HepG2 (cell line): Measurements from ENCODE around the gene KRT17. TPM values are rescaled to one million over a fixed set of nuclear protein-coding genes. Genes with fewer than 3 reads are reported as not detected.

ENCODE experiments used
- ATAC-seq: fragments of 200-7000 bp; cut with Tn5 transposase; 3 replicates; pipeline ENCODE4 v1.9.1; 2020; ENCODE audit warnings: mild to moderate bottlenecking, moderate library complexity
- BruUV-seq: library from RNA; stranded (reverse); fragments of 400-500 nt; replicated peaks from 2 replicates; lab custom pipeline; 2021; lab: Mats Ljungman, UMichigan
- CTCF ChIA-PET: fragments of 300-600 bp; formaldehyde crosslinking; extraction: SDS; loops from one replicate; lab custom pipeline; 2021; ENCODE audit warnings: low total read pairs, inconsistent platforms, low intra/inter-chr PET ratio; lab: Yijun Ruan, JAX
- POLR2A ChIA-PET: fragments of 350-600 bp; sonication (Branson Sonifier 250); formaldehyde crosslinking; loops from one replicate; lab custom pipeline; 2020; ENCODE audit warnings: antibody characterized with exemption, inconsistent platforms; lab: Yijun Ruan, JAX
- DNase-seq: peaks from one replicate; pipeline ENCODE4 v3.0.0-alpha.2; 2015; ENCODE audit warnings: low spot score
- FAIRE-seq: peaks from 3 replicates; lab custom pipeline; 2011; peaks lifted over from hg19 to GRCh38; lab: Jason Lieb, UNC
- H2AFZ ChIP-seq: one replicate; pipeline ENCODE4 v1.6.1; 2011; ENCODE audit warnings: low read length, inconsistent platforms
- H3K27ac ChIP-seq: fragments of 300-600 bp; 3 replicates; pipeline ENCODE4 v1.8.0; 2011; ENCODE audit warnings: mixed run types, mild to moderate bottlenecking, mixed read lengths, low read length, inconsistent platforms; ENCODE audit not compliant: insufficient read depth; ENCODE audit errors: extremely low read length
- H3K27me3 ChIP-seq, 2 experiments: fragments of 200-600 bp in 1 of 2; 2 replicates in 1 of 2; 3 replicates in 1 of 2; pipeline versions ENCODE4 v1.6.0 to v1.8.0; 2011; ENCODE audit warnings: low read length in 2 of 2, mild to moderate bottlenecking in 2 of 2, moderate library complexity in 2 of 2, inconsistent platforms in 1 of 2; ENCODE audit not compliant: insufficient read depth in 2 of 2, control insufficient read depth in 1 of 2
- H3K36me3 ChIP-seq, 2 experiments: fragments of 200-600 bp in 1 of 2; replicated peaks in 1 of 2; 2 replicates in 1 of 2; 3 replicates in 1 of 2; pipeline versions ENCODE4 v1.5.1 to v1.8.0; 2011; ENCODE audit warnings: low read length in 2 of 2, inconsistent platforms in 1 of 2; ENCODE audit not compliant: insufficient read depth in 2 of 2, control insufficient read depth in 1 of 2
- H3K4me1 ChIP-seq: 2 replicates; pipeline ENCODE4 v1.5.1; 2012; ENCODE audit warnings: low read length, inconsistent platforms; ENCODE audit not compliant: insufficient read depth
- H3K4me2 ChIP-seq: 2 replicates; pipeline ENCODE4 v1.6.0; 2011; ENCODE audit warnings: low read depth, low read length, inconsistent platforms
- H3K4me3 ChIP-seq, 3 experiments: fragments of 200-600 bp in 1 of 3; sonication (generic), shearing (Covaris generic) in 1 of 3; replicated peaks in 1 of 3; 2 replicates each; pipeline ENCODE4 v1.5.1; 2011 to 2016; ENCODE audit warnings: low read length in 3 of 3, inconsistent platforms in 2 of 3, low read depth in 2 of 3, mild to moderate bottlenecking in 2 of 3, control low read depth in 1 of 3, mixed read lengths in 1 of 3; ENCODE audit not compliant: insufficient read depth in 1 of 3
- H3K79me2 ChIP-seq: one replicate; pipeline ENCODE4 v1.6.1; 2011; ENCODE audit warnings: low read length, inconsistent platforms; ENCODE audit not compliant: insufficient read depth
- H3K9ac ChIP-seq: 2 replicates; pipeline ENCODE4 v1.6.0; 2011; ENCODE audit warnings: mild to moderate bottlenecking, low read depth, low read length, inconsistent platforms; ENCODE audit not compliant: insufficient read depth
- H3K9me3 ChIP-seq: 2 replicates; pipeline ENCODE4 v1.5.1; 2012; ENCODE audit warnings: mild to moderate bottlenecking, low read length
- H4K20me1 ChIP-seq: 2 replicates; pipeline ENCODE4 v1.6.0; 2011; ENCODE audit warnings: inconsistent platforms, mild to moderate bottlenecking, low read length, moderate library complexity; ENCODE audit not compliant: insufficient read depth
- MBD4 ChIP-seq: IDR thresholded peaks from 2 replicates; pipeline ENCODE4 v1.6.1; 2012; ENCODE audit warnings: low read length, inconsistent platforms, borderline replicate concordance
- WGBS: methylation state at CpG from one replicate; pipeline ENCODE4 v1.1.6; 2017; ENCODE audit warnings: low lambda C conversion rate; 5-methylcytosine and 5-hydroxymethylcytosine counted together
- in situ Hi-C: cut with HindIII; loops from 2 replicates; pipeline ENCODE4 v1.10.0; 2017; ENCODE audit warnings: low pct_unique_long_range_greater_than_20kb; ENCODE audit not compliant: extremely low pct_ligation_motif_present
- intact Hi-C: fragments of 100-400 bp; cut with micrococcal nuclease; formaldehyde crosslinking; loops from one replicate; pipeline ENCODE4 v1.10.0; 2022; ENCODE audit not compliant: unreplicated experiment
- polyA plus RNA-seq, 8 experiments: library from polyadenylated mRNA; depleted of rRNA in 3 of 8; stranded (reverse) in 7 of 8; unstranded in 1 of 8; fragments of >200 nt; fragmentation: Illumina TruSeq in 4 of 8; extraction: Trizol in 4 of 8; gene quantifications; 2 replicates each; pipeline versions ENCODE4 v1.2.1 to v1.2.3, GENCODE V29; 2011 to 2016; ENCODE audit warnings: low read depth in 4 of 8, missing spikeins in 1 of 8, mixed read lengths in 1 of 8; ENCODE audit not compliant: insufficient read depth in 1 of 8
- total RNA-seq, 5 experiments: library from RNA; depleted of rRNA; stranded (reverse); fragments of >200 nt; fragmentation: Illumina TruSeq; extraction: Trizol; gene quantifications; 2 replicates each; pipeline ENCODE4 v1.2.3, GENCODE V29; 2016; ENCODE audit warnings: low read depth in 1 of 5
- TF ChIP-seq, protein P1 (sequence below): sonication (generic); formaldehyde crosslinking; IDR thresholded peaks from 2 replicates; pipeline ENCODE4 v1.5.0; 2020; ENCODE audit warnings: missing genetic modification reagents
- TF ChIP-seq, protein P2 (sequence below): sonication (generic); formaldehyde crosslinking; IDR thresholded peaks from 2 replicates; pipeline ENCODE4 v1.4.0; 2020; ENCODE audit warnings: missing genetic modification reagents, borderline replicate concordance

The KRT17 gene
- total and polyA plus RNA-seq, 2 of the 13 experiments (the other 11 are each of a cell fraction or from before 2014, with no cell fraction given), result 0.38 to 0.82 TPM

DNA sequence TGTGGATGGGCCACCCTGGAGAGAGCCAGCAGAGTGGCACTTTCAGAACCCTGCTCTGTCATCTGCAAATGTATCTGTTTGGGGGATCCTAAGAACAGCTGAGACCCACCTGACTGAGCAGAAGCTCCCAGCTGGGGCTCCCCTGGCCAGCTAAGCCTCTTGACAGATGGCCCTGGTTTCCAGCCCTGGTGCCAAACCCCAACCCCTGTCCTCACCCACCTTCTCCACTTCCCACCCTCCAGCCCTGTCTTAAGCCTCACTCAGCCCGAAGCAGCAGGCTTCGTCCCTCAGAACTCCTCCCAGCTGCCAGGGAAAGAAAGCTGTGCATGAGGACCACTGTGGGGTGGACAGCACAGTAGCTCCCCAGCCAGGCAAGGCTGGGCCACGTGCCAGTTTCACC is 49.0 kb downstream of the KRT17 start:
- Histone ChIP-seq H3K36me3 (no peaks in the 10 kb centered on the region), H3K4me1 (0 out of 2 replicates have a peak, but pooled peaks cover 7% of the 10 kb centered on the region), H3K4me2 (no peak overlapping the region), H3K9ac (no peak overlapping the region), H3K27ac (no peak overlapping the region), H2AFZ (no peak overlapping the region), H3K9me3 (no peaks in the 10 kb centered on the region), H3K79me2 (no peaks in the 10 kb centered on the region)
- WGBS, result 31% methylated on average over 3 of the region's 3 CpGs
- POLR2A ChIA-PET, result no interaction called here
- in situ Hi-C loops, result no loop called here
- intact Hi-C loops, result loop anchor here (10.0 kb wide), 1 partner anchor 69 kb away; no protein-coding TSS in a partner anchor
- FAIRE-seq, result no peak
- TF ChIP-seq, protein P1, sequence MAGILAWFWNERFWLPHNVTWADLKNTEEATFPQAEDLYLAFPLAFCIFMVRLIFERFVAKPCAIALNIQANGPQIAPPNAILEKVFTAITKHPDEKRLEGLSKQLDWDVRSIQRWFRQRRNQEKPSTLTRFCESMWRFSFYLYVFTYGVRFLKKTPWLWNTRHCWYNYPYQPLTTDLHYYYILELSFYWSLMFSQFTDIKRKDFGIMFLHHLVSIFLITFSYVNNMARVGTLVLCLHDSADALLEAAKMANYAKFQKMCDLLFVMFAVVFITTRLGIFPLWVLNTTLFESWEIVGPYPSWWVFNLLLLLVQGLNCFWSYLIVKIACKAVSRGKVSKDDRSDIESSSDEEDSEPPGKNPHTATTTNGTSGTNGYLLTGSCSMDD (CRISPR knock-in tag), result no peak
- TF ChIP-seq, protein P2, sequence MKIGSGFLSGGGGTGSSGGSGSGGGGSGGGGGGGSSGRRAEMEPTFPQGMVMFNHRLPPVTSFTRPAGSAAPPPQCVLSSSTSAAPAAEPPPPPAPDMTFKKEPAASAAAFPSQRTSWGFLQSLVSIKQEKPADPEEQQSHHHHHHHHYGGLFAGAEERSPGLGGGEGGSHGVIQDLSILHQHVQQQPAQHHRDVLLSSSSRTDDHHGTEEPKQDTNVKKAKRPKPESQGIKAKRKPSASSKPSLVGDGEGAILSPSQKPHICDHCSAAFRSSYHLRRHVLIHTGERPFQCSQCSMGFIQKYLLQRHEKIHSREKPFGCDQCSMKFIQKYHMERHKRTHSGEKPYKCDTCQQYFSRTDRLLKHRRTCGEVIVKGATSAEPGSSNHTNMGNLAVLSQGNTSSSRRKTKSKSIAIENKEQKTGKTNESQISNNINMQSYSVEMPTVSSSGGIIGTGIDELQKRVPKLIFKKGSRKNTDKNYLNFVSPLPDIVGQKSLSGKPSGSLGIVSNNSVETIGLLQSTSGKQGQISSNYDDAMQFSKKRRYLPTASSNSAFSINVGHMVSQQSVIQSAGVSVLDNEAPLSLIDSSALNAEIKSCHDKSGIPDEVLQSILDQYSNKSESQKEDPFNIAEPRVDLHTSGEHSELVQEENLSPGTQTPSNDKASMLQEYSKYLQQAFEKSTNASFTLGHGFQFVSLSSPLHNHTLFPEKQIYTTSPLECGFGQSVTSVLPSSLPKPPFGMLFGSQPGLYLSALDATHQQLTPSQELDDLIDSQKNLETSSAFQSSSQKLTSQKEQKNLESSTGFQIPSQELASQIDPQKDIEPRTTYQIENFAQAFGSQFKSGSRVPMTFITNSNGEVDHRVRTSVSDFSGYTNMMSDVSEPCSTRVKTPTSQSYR (CRISPR knock-in tag), result no peak
- no peak for TF ChIP-seq MBD4
- TF ChIP-seq, all 625 proteins: peak for 0
- no TSS peak for BruUV-seq
- Histone ChIP-seq H3K4me3 (no peak overlapping the region), H4K20me1 (no peaks in the 10 kb centered on the region), H3K27me3 (peaks cover 2 to 22% of the 10 kb centered on the region in 2 experiments; a peak in 2 of 5 replicates)
- CTCF ChIA-PET, result no interaction called here
- no peak for DNase-seq
- ATAC-seq, result no peak
